Measurements from ENCODE around the gene DNAH6.

GRCh38 chr2:84807063-84807485, 290.8 kb downstream of the DNAH6 start:
- TF ChIP-seq POLR2A (IDR thresholded peaks at IDR 0.05; ENCODE audit: control extremely low read depth in 1 of 2, low read depth in 2 of 2, low read length in 2 of 2) (no peak), RBBP5 (IDR thresholded peaks at IDR 0.05; ENCODE audit: borderline replicate concordance, low read depth, low read length) (no peak), KDM5A (IDR thresholded peaks at IDR 0.05; ENCODE audit: low read length) (no peak), CTCF (IDR thresholded peaks at IDR 0.05; ENCODE audit: control extremely low read depth in 1 of 3, insufficient read depth in 1 of 3, low read depth in 1 of 3, low read length in 3 of 3) (no peak), ZNF274 (IDR thresholded peaks at IDR 0.05; ENCODE audit: borderline replicate concordance, extremely low read depth, low read length) (no peak), RAD21 (IDR thresholded peaks at IDR 0.05 in 1 of 2, conservative IDR thresholded peaks at IDR 0.05 in 1 of 2; ENCODE audit: low read depth in 2 of 2, low read length in 2 of 2) (no peak), CREB1 (IDR thresholded peaks at IDR 0.05) (no peak)
